H9 (cell line): Measurements from ENCODE around the gene FAM83C. TPM values are rescaled to one million over a fixed set of nuclear protein-coding genes. Genes with fewer than 3 reads are reported as not detected.
A peak's percentile ranks its signal among the peaks of the same experiment; 100 is the strongest.

Experiments used
- DNase-seq: peaks from one replicate; pipeline ENCODE4 v3.0.0-alpha.2; 2017
- H2AFZ ChIP-seq: one replicate; pipeline ENCODE4 v1.6.1; 2013; ENCODE audit warnings: mild to moderate bottlenecking, low read length, control low read depth, moderate library complexity
- H2AK5ac ChIP-seq: 2 replicates; pipeline ENCODE4 v1.6.1; 2013; ENCODE audit warnings: low read length, control low read depth, mixed read lengths; ENCODE audit not compliant: insufficient read length
- H2BK120ac ChIP-seq: one replicate; pipeline ENCODE4 v1.6.1; 2013; ENCODE audit warnings: low read depth, mild to moderate bottlenecking, low read length, control low read depth, inconsistent platforms; ENCODE audit not compliant: poor library complexity, severe bottlenecking
- H2BK12ac ChIP-seq: 2 replicates; pipeline ENCODE4 v1.6.1; 2013; ENCODE audit warnings: low read length, control low read depth, mixed read lengths, low read depth; ENCODE audit not compliant: insufficient read length
- H2BK15ac ChIP-seq: 2 replicates; pipeline ENCODE4 v1.6.1; 2013; ENCODE audit warnings: low read depth, low read length, control low read depth
- H2BK20ac ChIP-seq: one replicate; pipeline ENCODE4 v1.6.1; 2013; ENCODE audit warnings: low read depth, mild to moderate bottlenecking, low read length, control low read depth, inconsistent platforms; ENCODE audit not compliant: poor library complexity, severe bottlenecking
- H2BK5ac ChIP-seq: 2 replicates; pipeline ENCODE4 v1.6.1; 2013; ENCODE audit warnings: low read length, control low read depth, mixed read lengths; ENCODE audit not compliant: insufficient read length
- H3K14ac ChIP-seq: 2 replicates; pipeline ENCODE4 v1.6.1; 2013; ENCODE audit warnings: low read length, control low read depth; ENCODE audit not compliant: insufficient read depth
- H3K18ac ChIP-seq: 2 replicates; pipeline ENCODE4 v1.6.1; 2013; ENCODE audit warnings: low read depth, mild to moderate bottlenecking, mixed read lengths, low read length, control low read depth; ENCODE audit not compliant: insufficient read length
- H3K23ac ChIP-seq: 2 replicates; pipeline ENCODE4 v1.6.1; 2013; ENCODE audit warnings: low read length, control low read depth, mixed read lengths, low read depth; ENCODE audit not compliant: insufficient read length
- H3K23me2 ChIP-seq: 2 replicates; pipeline ENCODE4 v1.6.1; 2013; ENCODE audit warnings: low read depth, mild to moderate bottlenecking, mixed read lengths, low read length, control low read depth; ENCODE audit not compliant: insufficient read length, poor library complexity, severe bottlenecking
- H3K27ac ChIP-seq: 2 replicates; pipeline ENCODE4 v1.5.1; 2013; ENCODE audit warnings: low read length, control low read depth, mixed read lengths, low read depth; ENCODE audit not compliant: insufficient read length
- H3K27me3 ChIP-seq: 2 replicates; pipeline ENCODE4 v1.6.1; 2013; ENCODE audit warnings: low read length, control low read depth, inconsistent platforms; ENCODE audit not compliant: insufficient read depth
- H3K4ac ChIP-seq: 2 replicates; pipeline ENCODE4 v1.6.1; 2013; ENCODE audit warnings: low read depth, mild to moderate bottlenecking, control low read depth, inconsistent platforms, low read length, moderate library complexity
- H3K4me1 ChIP-seq: 2 replicates; pipeline ENCODE4 v1.6.1; 2013; ENCODE audit warnings: low read length, control low read depth, inconsistent platforms; ENCODE audit not compliant: insufficient read depth
- H3K4me2 ChIP-seq: 2 replicates; pipeline ENCODE4 v1.6.1; 2013; ENCODE audit warnings: low read length, control low read depth, mixed read lengths; ENCODE audit not compliant: insufficient read length, insufficient read depth
- H3K56ac ChIP-seq: 2 replicates; pipeline ENCODE4 v1.6.1; 2013; ENCODE audit warnings: low read depth, mild to moderate bottlenecking, mixed read lengths, low read length, control low read depth; ENCODE audit not compliant: insufficient read length
- H3K79me1 ChIP-seq: 2 replicates; pipeline ENCODE4 v1.6.1; 2013; ENCODE audit warnings: low read depth, mild to moderate bottlenecking, moderate library complexity, low read length, control low read depth, inconsistent platforms; ENCODE audit not compliant: insufficient read depth, poor library complexity, severe bottlenecking
- H3K79me2 ChIP-seq: 2 replicates; pipeline ENCODE4 v1.6.1; 2013; ENCODE audit warnings: low read length, control low read depth, inconsistent platforms; ENCODE audit not compliant: insufficient read depth
- H3K9ac ChIP-seq: 2 replicates; pipeline ENCODE4 v1.6.1; 2013; ENCODE audit warnings: low read length, control low read depth, mixed read lengths; ENCODE audit not compliant: insufficient read length; ENCODE audit errors: extremely low read depth
- H3K9me3 ChIP-seq: one replicate; pipeline ENCODE4 v1.6.1; 2013; ENCODE audit warnings: low read depth, low read length, inconsistent platforms; ENCODE audit not compliant: control insufficient read depth
- H3T11ph ChIP-seq: one replicate; pipeline ENCODE4 v1.6.1; 2013; ENCODE audit warnings: mild to moderate bottlenecking, low read length, control low read depth, inconsistent platforms
- H4K20me1 ChIP-seq: one replicate; pipeline ENCODE4 v1.6.1; 2013; ENCODE audit not compliant: control insufficient read depth, insufficient read length, insufficient read depth
- H4K5ac ChIP-seq: 2 replicates; pipeline ENCODE4 v1.6.1; 2013; ENCODE audit warnings: low read depth, mild to moderate bottlenecking, mixed read lengths, low read length, control low read depth; ENCODE audit not compliant: insufficient read length
- H4K8ac ChIP-seq: replicated peaks from 2 replicates; pipeline ENCODE4 v1.6.1; 2013; ENCODE audit warnings: low read length, control low read depth, mixed read lengths, low read depth; ENCODE audit not compliant: insufficient read length
- H4K91ac ChIP-seq: 2 replicates; pipeline ENCODE4 v1.6.1; 2013; ENCODE audit warnings: low read depth, mild to moderate bottlenecking, moderate library complexity, mixed read lengths, low read length, control low read depth; ENCODE audit not compliant: insufficient read length
- H3K27ac Mint-ChIP-seq, 3 experiments: 2 replicates in 2 of 3; 3 replicates in 1 of 3; pipeline ENCODE4 v1.8.0; 2020 to 2021; ENCODE audit warnings: mixed read lengths in 3 of 3, mild to moderate bottlenecking in 1 of 3, moderate library complexity in 1 of 3
- H3K27me3 Mint-ChIP-seq: 2 replicates; pipeline ENCODE4 v1.8.0; 2021; ENCODE audit warnings: low read depth, mild to moderate bottlenecking, moderate library complexity, mixed read lengths
- H3K36me3 Mint-ChIP-seq, 3 experiments: 2 replicates in 2 of 3; 3 replicates in 1 of 3; pipeline ENCODE4 v1.8.0; 2020 to 2021; ENCODE audit warnings: low read depth in 3 of 3, mixed read lengths in 3 of 3; ENCODE audit not compliant: insufficient read depth in 1 of 3
- H3K4me1 Mint-ChIP-seq, 2 experiments: 2 replicates each; pipeline ENCODE4 v1.8.0; 2020; ENCODE audit warnings: mixed read lengths in 2 of 2
- H3K4me3 Mint-ChIP-seq, 2 experiments: 2 replicates in 1 of 2; 3 replicates in 1 of 2; pipeline ENCODE4 v1.8.0; 2020 to 2021; ENCODE audit warnings: mild to moderate bottlenecking in 2 of 2, mixed read lengths in 2 of 2, moderate library complexity in 1 of 2
- H3K9me3 Mint-ChIP-seq, 2 experiments: 2 replicates in 1 of 2; 3 replicates in 1 of 2; pipeline ENCODE4 v1.8.0; 2020; ENCODE audit warnings: mild to moderate bottlenecking in 2 of 2, mixed read lengths in 2 of 2, moderate library complexity in 1 of 2
- CTCF ChIP-seq: fragments of 200-600 bp; sonication (generic); conservative IDR thresholded peaks from 3 replicates; pipeline ENCODE4 v1.8.0; 2021; ENCODE audit warnings: antibody characterized with exemption, mild to moderate bottlenecking
- WGBS: extraction: QIAGEN DNeasy Blood & Tissue Kit; methylation state at CpG from one replicate; pipeline ENCODE4 v1.1.7; 2013; ENCODE audit warnings: missing lambda C conversion rate, low lambda C conversion rate, mixed read lengths; ENCODE audit not compliant: insufficient read length; ENCODE audit errors: extremely low coverage; 5-methylcytosine and 5-hydroxymethylcytosine counted together
- total RNA-seq: library from RNA; stranded (reverse); gene quantifications from 2 replicates; pipeline ENCODE4 v1.2.1, GENCODE V29; 2021

FAM83C gene
- total RNA-seq, 1 experiment from 2014 or later = not detected

GRCh38 chr20:35304956-35305355 lies 12.7 kb upstream of the FAM83C start:
- H3K9me3 Mint-ChIP-seq = no peaks in the 10 kb centered on the region
- no CpG with 5 or more reads among the region's 6 CpGs for WGBS
- no peaks in the 10 kb centered on the region for H4K20me1 ChIP-seq
- 0 out of 2 replicates have a peak, but pooled peaks cover 1% of the 10 kb centered on the region for H3K27me3 Mint-ChIP-seq
- H3K36me3 Mint-ChIP-seq = peaks cover 0 to 4% (median 2%) of the 10 kb centered on the region in 3 experiments; a peak in 4 of 7 replicates
- H2BK20ac ChIP-seq = no peak overlapping the region
- H4K5ac ChIP-seq = no peak overlapping the region
- H3K4me1 ChIP-seq = peaks cover 3% of the 10 kb centered on the region; the same call in 1 of the 2 replicates
- H3K79me2 ChIP-seq = no peaks in the 10 kb centered on the region
- no peak overlapping the region for H3K4ac ChIP-seq
- H3K27ac ChIP-seq = no peak overlapping the region
- no peak overlapping the region for H2BK5ac ChIP-seq
- no peak overlapping the region for H2BK120ac ChIP-seq
- TF ChIP-seq CTCF = no peak
- no peak overlapping the region for H4K8ac ChIP-seq
- no peak overlapping the region for H3K9ac ChIP-seq
- peaks cover 4% of the 10 kb centered on the region for H3K23me2 ChIP-seq
- no peaks in the 10 kb centered on the region for H3K27me3 ChIP-seq
- peak overlapping the region; percentile 21 to 88 (median 75); a peak in 4 of 7 replicates for H3K27ac Mint-ChIP-seq
- H3K4me2 ChIP-seq = no peak overlapping the region
- no peak overlapping the region for H3T11ph ChIP-seq
- no peak overlapping the region for H2BK15ac ChIP-seq
- H3K14ac ChIP-seq = no peak overlapping the region
- no peaks in the 10 kb centered on the region for H3K9me3 ChIP-seq
- no peak overlapping the region for H2BK12ac ChIP-seq
- no peak overlapping the region for H2AK5ac ChIP-seq
- H3K18ac ChIP-seq = no peak overlapping the region
- H3K56ac ChIP-seq = no peak overlapping the region
- peak overlapping the region in 1 of 2 experiments; percentile 34; a peak in 1 of 5 replicates for H3K4me3 Mint-ChIP-seq
- H3K23ac ChIP-seq = no peak overlapping the region
- H4K91ac ChIP-seq = no peak overlapping the region
- no peaks in the 10 kb centered on the region for H3K79me1 ChIP-seq
- H2AFZ ChIP-seq = no peak overlapping the region
- DNase-seq = no peak
- H3K4me1 Mint-ChIP-seq = peaks cover 14 to 16% of the 10 kb centered on the region in 2 experiments
